Astrocyte of the spinal cord (primary cell): ENCODE measurements around the gene WDR1.

Source experiments
- DNase-seq: peaks from one replicate; pipeline ENCODE4 v3.0.0; 2011; ENCODE audit warnings: low read depth, low spot score
- H3K4me3 ChIP-seq: 2 replicates; pipeline ENCODE4 v1.5.1; 2011; ENCODE audit warnings: low read depth, mild to moderate bottlenecking, low read length, moderate library complexity
- CTCF ChIP-seq: IDR thresholded peaks from 2 replicates; pipeline ENCODE4 v1.5.1; 2012; ENCODE audit warnings: low read depth, mild to moderate bottlenecking, low read length, inconsistent platforms
- in situ Hi-C: cut with HindIII; loops from 2 replicates; pipeline ENCODE4 v1.10.0; 2017; ENCODE audit warnings: low sequenced_read_pairs

WDR1 gene

GRCh38 chr4:10114607-10115006 lies 2.0 kb downstream of the WDR1 start:
- peak overlapping the region; percentile 86 for H3K4me3 ChIP-seq

GRCh38 chr4:10114147-10114546 lies 2.5 kb downstream of the WDR1 start:
- H3K4me3 ChIP-seq, result peak overlapping the region; percentile 86
- no peak for DNase-seq

More at GRCh38 chr4:10114607-10115006, 2.0 kb downstream of the WDR1 start:
- no peak for TF ChIP-seq CTCF
- in situ Hi-C loops, result no loop called here
- no peak for DNase-seq

GRCh38 chr4:10113362-10114047 lies 3.1 kb downstream of the WDR1 start:
- DNase-seq, result no peak
- in situ Hi-C loops, result no loop called here
- H3K4me3 ChIP-seq, result no peak overlapping the region
- TF ChIP-seq CTCF, result no peak

More at GRCh38 chr4:10114147-10114546, 2.5 kb downstream of the WDR1 start:
- TF ChIP-seq CTCF, result no peak
- in situ Hi-C loops, result no loop called here

- no peak for DNase-seq
These were observed 3.8 kb downstream of the WDR1 start for GRCh38 chr4:10112658-10113284.

GRCh38 chr4:10111067-10111801 lies 5.4 kb downstream of the WDR1 start:
- in situ Hi-C loops, result no loop called here

More at GRCh38 chr4:10112658-10113284, 3.8 kb downstream of the WDR1 start:
- no peak overlapping the region for H3K4me3 ChIP-seq
- in situ Hi-C loops, result no loop called here
- no peak for TF ChIP-seq CTCF

More at GRCh38 chr4:10111067-10111801, 5.4 kb downstream of the WDR1 start:
- no peak for TF ChIP-seq CTCF
- H3K4me3 ChIP-seq, result no peak overlapping the region
- no peak for DNase-seq
